Thyroid gland (tissue), 4 donors: Measurements from ENCODE around the gene NCDN.

Experiments
- CTCF ChIP-seq, 6 experiments: fragments of 200-600 bp in 3 of 6; fragments of 450-650 bp in 3 of 6; sonication (generic) in 3 of 6; IDR thresholded peaks; one replicate each; pipeline ENCODE4 v1.5.1; 2016 to 2019; ENCODE audit warnings: antibody characterized with exemption in 6 of 6, mild to moderate bottlenecking in 2 of 6, inconsistent platforms in 1 of 6, moderate library complexity in 1 of 6
- POLR2A ChIP-seq, 2 donors: fragments of 450-650 bp; IDR thresholded peaks; one replicate each; pipeline ENCODE4 v1.6.1; 2017; ENCODE audit warnings: antibody characterized with exemption in 2 of 2, mild to moderate bottlenecking in 2 of 2, moderate library complexity in 1 of 2

- TF ChIP-seq CTCF (IDR thresholded peaks at IDR 0.05) (no peak), POLR2A (IDR thresholded peaks at IDR 0.05) (no peak)
These were observed at the start of gene NCDN for GRCh38 chr1:35557611-35558373.
